Mammary epithelial cell (primary cell): ENCODE results near the gene ABCG1.

Experiments used
- EZH2 ChIP-seq: IDR thresholded peaks from 2 replicates; pipeline ENCODE4 v1.6.1; 2012; ENCODE audit warnings: low read length, inconsistent platforms, borderline replicate concordance
- TF ChIP-seq, protein P1 (sequence below), 2 donors: IDR thresholded peaks in 1 of 2; conservative IDR thresholded peaks in 1 of 2; 2 replicates each; pipeline ENCODE4 v1.5.1; 2011 to 2012; ENCODE audit warnings: inconsistent platforms in 2 of 2, low read length in 2 of 2, mild to moderate bottlenecking in 2 of 2, control low read depth in 1 of 2, low read depth in 1 of 2; ENCODE audit not compliant: insufficient read depth in 1 of 2; ENCODE audit errors: extremely low read depth in 1 of 2

DNA sequence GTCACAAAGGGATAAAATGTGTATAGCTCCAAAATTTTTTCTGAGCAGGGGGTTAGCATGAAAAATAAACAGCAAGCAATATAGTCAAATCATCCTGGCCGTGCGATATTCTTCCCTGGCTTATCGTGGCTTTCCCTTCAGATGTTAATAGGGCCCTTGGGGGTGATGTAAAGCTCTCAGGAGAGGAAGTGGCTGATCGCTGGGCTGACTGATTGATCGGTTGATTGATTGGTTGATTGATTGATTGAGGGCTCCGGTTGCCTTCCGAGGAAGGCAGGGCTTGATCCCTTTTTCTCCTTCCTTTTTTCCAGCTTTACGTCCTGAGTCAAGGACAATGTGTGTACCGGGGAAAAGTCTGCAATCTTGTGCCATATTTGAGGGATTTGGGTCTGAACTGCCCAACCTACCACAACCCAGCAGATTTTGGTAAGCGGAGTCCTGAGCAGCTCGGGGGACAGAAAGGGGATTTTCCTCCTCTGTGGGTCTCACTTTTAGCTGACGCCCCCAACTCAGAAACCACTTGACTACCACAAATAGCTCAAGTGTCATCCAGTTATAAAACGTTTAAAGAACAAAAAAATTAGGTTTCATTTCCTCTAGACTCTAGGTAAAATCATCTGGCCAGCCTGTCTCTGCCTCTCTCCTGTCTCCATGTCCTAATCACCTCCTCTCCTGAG, 66.8 kb downstream of the ABCG1 start:
- TF ChIP-seq, protein P1, sequence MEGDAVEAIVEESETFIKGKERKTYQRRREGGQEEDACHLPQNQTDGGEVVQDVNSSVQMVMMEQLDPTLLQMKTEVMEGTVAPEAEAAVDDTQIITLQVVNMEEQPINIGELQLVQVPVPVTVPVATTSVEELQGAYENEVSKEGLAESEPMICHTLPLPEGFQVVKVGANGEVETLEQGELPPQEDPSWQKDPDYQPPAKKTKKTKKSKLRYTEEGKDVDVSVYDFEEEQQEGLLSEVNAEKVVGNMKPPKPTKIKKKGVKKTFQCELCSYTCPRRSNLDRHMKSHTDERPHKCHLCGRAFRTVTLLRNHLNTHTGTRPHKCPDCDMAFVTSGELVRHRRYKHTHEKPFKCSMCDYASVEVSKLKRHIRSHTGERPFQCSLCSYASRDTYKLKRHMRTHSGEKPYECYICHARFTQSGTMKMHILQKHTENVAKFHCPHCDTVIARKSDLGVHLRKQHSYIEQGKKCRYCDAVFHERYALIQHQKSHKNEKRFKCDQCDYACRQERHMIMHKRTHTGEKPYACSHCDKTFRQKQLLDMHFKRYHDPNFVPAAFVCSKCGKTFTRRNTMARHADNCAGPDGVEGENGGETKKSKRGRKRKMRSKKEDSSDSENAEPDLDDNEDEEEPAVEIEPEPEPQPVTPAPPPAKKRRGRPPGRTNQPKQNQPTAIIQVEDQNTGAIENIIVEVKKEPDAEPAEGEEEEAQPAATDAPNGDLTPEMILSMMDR (conservative IDR thresholded peaks at IDR 0.05 in 1 of 2, IDR thresholded peaks at IDR 0.05 in 1 of 2; ENCODE audit: extremely low read depth in 1 of 2, insufficient read depth in 1 of 2, low read depth in 1 of 2, low read length in 2 of 2) = no peak
- TF ChIP-seq EZH2 = no peak
